GM19043 (cell line): ENCODE data around the gene TOMM34.
A peak's percentile ranks its signal among the peaks of the same experiment; 100 is the strongest.

Experiments used
- ATAC-seq: cut with Tn5 transposase; IDR thresholded peaks from one replicate; pipeline ENCODE4 v1.9.1; 2021; ENCODE audit warnings: low read depth; ENCODE audit not compliant: unreplicated experiment

Gene TOMM34

GRCh38 chr20:44960103-44960852 lies at the start of gene TOMM34:
Gene TOMM34 (minus strand): TSS chr20:44960397. CDS start chr20:44960333, 64 bp downstream.
- peak; percentile 76 for ATAC-seq

DNA sequence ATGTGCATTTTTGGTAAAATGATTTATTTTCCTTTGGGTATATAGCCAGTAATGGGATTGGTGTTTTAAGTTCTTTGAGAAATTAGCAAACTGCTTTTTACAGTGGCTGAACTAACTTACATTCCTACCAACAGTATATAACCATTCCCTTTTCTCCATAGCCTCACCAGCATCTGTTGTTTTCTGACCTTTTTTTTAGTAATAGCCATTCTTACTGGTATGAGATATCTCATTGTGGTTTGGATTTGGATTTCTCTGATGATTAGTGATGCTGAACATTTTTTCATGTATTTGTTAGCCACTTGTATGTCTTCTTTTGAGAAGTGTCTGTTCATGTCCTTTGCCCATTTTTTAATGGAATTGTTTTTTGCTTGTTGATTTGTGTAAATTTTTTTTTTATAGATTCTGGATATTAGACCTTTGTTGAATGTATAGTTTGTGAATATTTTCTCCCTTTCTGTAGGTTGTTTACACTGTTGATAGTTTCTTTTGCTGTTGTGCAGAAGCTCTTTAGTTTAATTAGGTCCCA lies 48.4 kb upstream of the TOMM34 start:
- no peak for ATAC-seq

- ATAC-seq = no peak
These were observed 37.5 kb upstream of the TOMM34 start for GRCh38 chr20:44997668-44998067.

DNA sequence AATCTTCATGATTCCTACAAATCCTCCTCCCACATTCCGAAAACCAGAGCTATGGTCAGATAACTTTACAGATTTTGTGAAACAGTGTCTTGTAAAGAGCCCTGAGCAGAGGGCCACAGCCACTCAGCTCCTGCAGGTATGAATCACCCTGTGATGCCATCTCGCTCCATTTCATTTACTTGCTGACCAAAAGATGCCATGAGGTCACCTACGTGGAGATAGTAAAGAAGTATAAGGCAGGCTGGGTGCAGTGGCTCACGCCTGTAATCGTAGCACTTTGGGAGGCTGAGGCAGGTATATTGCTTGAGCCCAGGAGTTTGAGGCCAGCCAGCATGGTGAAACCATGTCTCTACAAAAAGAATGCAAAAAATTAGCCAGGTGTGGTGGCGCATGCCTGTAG lies 37.0 kb upstream of the TOMM34 start:
- no peak for ATAC-seq

DNA sequence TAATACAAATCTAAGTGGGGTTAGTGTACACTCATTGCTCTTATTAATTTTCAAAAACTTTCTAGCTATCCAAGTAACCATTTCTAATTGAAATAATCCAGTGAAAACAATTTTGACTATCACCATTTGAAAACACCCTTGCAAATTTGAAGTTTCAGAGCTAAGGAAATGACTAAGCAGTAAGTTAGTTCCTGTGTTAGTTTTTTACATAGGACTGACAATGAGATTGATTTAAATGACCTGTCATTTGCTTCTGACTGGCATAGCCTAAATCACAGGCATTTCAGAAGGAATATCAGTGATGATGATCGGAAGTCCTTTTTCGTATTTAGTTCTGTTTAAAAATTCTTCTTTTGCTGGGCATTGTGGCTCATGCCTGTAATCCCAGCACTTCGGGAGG lies 33.1 kb upstream of the TOMM34 start:
- ATAC-seq = no peak

- no peak for ATAC-seq
These were observed 30.8 kb upstream of the TOMM34 start for GRCh38 chr20:44990957-44991356.

DNA sequence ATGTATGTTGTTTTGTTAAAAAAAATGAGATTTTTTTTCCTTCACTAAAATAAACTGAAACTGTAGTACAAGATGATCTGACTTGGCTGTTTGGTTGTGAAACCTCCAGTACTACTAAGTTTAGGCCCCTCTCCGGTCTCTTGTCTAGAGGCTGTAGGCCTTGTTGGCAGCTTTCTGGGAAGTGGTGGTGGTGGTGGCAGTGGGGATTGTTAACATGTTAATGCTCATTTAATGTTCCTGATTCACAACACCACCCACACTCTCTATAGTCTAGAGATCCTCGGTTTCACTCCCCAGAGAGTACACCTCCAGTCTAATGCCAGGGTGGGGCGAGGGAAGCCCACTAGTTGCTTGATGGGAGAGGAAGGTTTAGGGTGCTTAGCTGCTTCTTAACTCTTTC lies 30.2 kb upstream of the TOMM34 start:
- no peak for ATAC-seq

- ATAC-seq = no peak
These were observed 28.5 kb upstream of the TOMM34 start for GRCh38 chr20:44988631-44989171.

DNA sequence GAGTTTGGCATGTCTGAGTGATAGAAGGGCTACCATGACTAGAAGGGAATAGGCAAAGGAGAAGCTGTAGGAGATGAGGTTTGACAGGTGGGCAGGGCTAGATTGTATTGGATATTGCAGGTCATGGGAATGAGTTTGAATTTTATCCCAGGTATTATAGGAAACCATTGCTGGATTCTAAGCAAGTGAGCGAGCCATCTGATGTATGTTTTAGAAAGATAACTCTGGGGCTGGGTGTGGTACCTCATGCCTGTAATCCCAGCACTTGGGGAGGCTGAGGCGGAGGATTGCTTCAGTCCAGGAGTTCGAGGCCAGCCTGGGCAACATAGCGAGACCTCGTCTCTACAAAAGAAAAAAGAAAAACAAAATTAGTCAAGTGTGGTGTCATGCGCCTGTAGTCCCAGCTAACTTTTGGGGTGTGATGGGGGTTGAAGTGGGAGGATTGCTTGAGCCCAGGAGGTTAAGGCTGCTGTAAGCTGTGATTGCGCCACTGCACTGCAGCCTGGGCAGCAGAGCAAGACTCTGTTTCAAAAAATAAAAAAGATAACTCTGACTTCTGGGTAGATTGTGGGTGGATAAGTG lies 23.0 kb upstream of the TOMM34 start:
- ATAC-seq = no peak

GRCh38 chr20:44981736-44982406 lies 21.7 kb upstream of the TOMM34 start:
- no peak for ATAC-seq

DNA sequence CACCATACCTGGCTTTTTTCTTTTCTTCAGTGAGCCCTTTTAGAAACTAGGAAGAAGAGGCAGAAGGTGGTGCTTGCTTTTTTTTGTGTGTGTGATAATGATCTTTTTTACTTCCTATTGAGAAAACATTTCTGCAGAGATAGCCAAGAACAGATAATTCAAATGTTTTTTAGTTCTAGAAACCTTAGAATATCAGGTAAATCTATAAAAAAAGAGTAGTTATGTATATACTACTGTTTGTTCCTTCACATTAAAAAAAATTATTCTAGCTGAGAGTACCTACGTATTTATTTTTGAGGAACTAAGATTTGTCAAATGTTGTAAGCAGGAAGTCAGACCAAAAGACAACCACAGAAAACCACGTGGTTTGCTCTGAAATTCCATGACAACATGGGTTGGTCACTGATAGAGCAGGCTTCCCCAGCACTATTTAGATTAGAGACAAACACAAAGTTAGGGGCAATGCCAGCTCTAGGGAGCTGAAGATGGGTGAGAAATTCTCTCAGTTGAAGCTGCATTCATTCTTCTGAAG lies 19.0 kb upstream of the TOMM34 start:
- peak; percentile 85 for ATAC-seq

DNA sequence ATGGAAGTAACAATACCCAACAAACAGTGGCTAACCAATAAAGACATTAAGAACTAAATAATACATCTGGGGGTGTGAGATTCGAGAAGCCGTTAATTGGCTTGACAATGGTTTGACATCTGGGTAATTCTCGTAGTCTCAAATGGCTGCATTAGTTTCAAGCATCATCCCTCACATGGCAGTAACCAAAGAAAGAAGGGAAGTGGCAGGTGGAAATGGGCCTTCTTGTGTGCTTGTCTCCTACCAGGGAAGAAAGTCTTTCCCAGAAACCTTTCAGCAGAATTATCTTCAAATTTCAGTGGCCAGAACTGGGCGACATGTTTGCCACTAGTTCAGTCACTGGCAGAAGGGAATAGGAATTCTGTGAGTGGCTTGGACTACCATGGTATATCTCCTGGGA lies 16.5 kb upstream of the TOMM34 start:
- no peak for ATAC-seq

DNA sequence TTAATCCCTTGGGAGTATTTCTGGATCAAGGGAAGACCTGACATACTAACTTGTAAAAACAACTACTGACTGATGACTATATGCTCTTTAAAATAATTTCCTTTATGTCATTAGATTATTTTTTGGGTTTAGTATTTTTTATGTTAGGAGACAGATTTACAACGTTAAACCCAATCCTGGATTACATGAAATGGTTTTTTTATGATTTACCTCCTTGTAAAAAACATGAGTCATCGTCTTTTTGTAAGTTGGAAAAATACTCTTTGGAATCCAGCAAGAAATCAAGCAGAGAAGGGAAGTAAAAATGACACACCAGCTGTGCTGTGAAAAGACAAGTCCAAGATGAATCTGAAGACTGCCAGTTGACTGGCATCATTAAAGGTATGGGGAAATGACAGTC lies 12.9 kb upstream of the TOMM34 start:
- ATAC-seq = no peak

- ATAC-seq = no peak
These were observed 10.1 kb upstream of the TOMM34 start for GRCh38 chr20:44970243-44970757.

DNA sequence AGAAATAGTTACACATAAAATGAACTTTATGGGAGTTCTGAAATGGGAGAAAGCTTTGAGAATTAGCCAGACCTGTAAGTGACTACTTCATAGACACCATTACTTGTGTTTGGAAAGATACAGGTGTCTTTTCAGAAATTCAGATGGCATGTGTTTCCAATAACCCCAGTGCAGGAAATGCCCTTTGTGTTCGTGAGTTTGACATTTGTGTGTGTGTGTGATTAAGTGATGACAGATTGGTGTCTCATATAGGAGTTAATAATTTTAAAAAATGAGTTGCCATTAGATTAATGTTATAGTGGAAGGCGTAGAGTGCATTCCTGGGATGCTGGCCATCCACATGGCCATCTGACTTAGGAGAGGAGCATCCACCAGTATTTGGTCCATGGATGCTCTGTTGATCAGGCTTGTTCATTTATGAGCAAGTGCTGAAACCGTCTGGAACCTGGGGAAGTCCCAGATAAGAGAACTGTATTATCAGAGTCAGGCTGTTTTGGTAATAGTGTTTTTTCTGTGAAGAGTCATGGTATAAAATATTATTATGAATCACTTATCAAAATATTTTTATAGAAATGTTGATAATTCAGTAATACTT lies 9.2 kb upstream of the TOMM34 start:
- ATAC-seq = no peak

- ATAC-seq = no peak
These were observed 7.1 kb upstream of the TOMM34 start for GRCh38 chr20:44967207-44967807.

- ATAC-seq = peak; percentile 54
These were observed 6.1 kb upstream of the TOMM34 start, which contains the start of gene STK4 for GRCh38 chr20:44966030-44966961. Gene STK4 (plus strand): TSS chr20:44966512. CDS start chr20:44966569, 57 bp downstream.

GRCh38 chr20:44965651-44966029 lies 5.4 kb upstream of the TOMM34 start:
- no peak for ATAC-seq
